Lower lobe of right lung (tissue), 2 donors: ENCODE data around the gene SCRN1. TPM values are rescaled to one million over a fixed set of nuclear protein-coding genes. Genes with fewer than 3 reads are reported as not detected.

Experiments
- ATAC-seq, 2 donors: fragments of 200-7000 bp; cut with Tn5 transposase; one replicate each; pipeline ENCODE4 v1.9.1; 2020 to 2022; ENCODE audit warnings: mild to moderate bottlenecking in 2 of 2, moderate library complexity in 2 of 2
- DNase-seq: peaks from one replicate; pipeline ENCODE4 v3.0.0-alpha.2; 2020
- H3K27ac ChIP-seq: fragments of 200-600 bp; one replicate; pipeline ENCODE4 v1.8.0; 2022
- H3K27me3 ChIP-seq: fragments of 200-600 bp; one replicate; pipeline ENCODE4 v1.8.0; 2022; ENCODE audit warnings: low read depth
- H3K36me3 ChIP-seq: fragments of 200-600 bp; one replicate; pipeline ENCODE4 v1.8.0; 2022; ENCODE audit warnings: mild to moderate bottlenecking
- H3K4me1 ChIP-seq: fragments of 200-600 bp; one replicate; pipeline ENCODE4 v1.8.0; 2022
- H3K4me3 ChIP-seq: fragments of 200-600 bp; one replicate; pipeline ENCODE4 v1.8.0; 2022; ENCODE audit warnings: mild to moderate bottlenecking
- H3K9me3 ChIP-seq: fragments of 200-600 bp; one replicate; pipeline ENCODE4 v1.8.0; 2022
- intact Hi-C: fragments of 100-400 bp; cut with DNase I; formaldehyde crosslinking; loops from one replicate; pipeline ENCODE4 v1.11.0; 2022
- total RNA-seq: library from RNA; stranded (reverse); fragmentation: NEBNext Ultra II Directional; extraction: Animal tissue kit (Norgen Biotek cat#: 25700); gene quantifications from one replicate; pipeline ENCODE4 v1.2.1, GENCODE V29; 2021
- TF ChIP-seq, protein P1 (sequence below): fragments of 200-600 bp; IDR thresholded peaks from one replicate; pipeline ENCODE4 v1.8.0; 2022; ENCODE audit warnings: antibody characterized with exemption, mild to moderate bottlenecking
- donor health status: DM: no; HTN: yes; CAD: no; lungs with severe emphysema.

SCRN1 gene
- total RNA-seq, 1 donor from 2014 or later: 28.2 TPM

DNA sequence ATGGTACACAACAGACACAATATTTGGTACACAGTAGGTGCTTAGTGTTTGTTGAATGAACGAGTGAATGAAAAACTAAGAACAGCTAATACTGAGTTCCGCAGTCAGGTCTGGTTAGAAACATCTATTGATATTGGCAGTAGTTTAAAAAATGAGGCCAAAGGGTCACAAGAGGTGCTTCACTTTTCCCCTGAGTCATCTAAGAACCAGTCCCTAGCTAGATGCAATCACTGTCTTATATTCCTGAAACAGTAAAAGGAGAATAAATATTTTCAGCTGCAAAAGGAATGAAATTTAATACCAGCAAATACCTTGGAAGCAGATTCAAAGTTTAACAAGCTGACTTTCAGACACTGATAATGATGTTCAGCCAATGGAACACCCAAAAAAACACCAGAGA, 54.5 kb downstream of the SCRN1 start:
- no peak overlapping the region for H3K4me3 ChIP-seq
- DNase-seq (no peak), ATAC-seq (no peak)
- intact Hi-C loops: no loop called here
- no peaks in the 10 kb centered on the region for H3K27me3 ChIP-seq
- peaks cover 63% of the 10 kb centered on the region for H3K36me3 ChIP-seq
- H3K9me3 ChIP-seq: no peaks in the 10 kb centered on the region
- no peak overlapping the region for H3K27ac ChIP-seq
- TF ChIP-seq, protein P1, sequence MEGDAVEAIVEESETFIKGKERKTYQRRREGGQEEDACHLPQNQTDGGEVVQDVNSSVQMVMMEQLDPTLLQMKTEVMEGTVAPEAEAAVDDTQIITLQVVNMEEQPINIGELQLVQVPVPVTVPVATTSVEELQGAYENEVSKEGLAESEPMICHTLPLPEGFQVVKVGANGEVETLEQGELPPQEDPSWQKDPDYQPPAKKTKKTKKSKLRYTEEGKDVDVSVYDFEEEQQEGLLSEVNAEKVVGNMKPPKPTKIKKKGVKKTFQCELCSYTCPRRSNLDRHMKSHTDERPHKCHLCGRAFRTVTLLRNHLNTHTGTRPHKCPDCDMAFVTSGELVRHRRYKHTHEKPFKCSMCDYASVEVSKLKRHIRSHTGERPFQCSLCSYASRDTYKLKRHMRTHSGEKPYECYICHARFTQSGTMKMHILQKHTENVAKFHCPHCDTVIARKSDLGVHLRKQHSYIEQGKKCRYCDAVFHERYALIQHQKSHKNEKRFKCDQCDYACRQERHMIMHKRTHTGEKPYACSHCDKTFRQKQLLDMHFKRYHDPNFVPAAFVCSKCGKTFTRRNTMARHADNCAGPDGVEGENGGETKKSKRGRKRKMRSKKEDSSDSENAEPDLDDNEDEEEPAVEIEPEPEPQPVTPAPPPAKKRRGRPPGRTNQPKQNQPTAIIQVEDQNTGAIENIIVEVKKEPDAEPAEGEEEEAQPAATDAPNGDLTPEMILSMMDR: no peak
- H3K4me1 ChIP-seq: no peaks in the 10 kb centered on the region

DNA sequence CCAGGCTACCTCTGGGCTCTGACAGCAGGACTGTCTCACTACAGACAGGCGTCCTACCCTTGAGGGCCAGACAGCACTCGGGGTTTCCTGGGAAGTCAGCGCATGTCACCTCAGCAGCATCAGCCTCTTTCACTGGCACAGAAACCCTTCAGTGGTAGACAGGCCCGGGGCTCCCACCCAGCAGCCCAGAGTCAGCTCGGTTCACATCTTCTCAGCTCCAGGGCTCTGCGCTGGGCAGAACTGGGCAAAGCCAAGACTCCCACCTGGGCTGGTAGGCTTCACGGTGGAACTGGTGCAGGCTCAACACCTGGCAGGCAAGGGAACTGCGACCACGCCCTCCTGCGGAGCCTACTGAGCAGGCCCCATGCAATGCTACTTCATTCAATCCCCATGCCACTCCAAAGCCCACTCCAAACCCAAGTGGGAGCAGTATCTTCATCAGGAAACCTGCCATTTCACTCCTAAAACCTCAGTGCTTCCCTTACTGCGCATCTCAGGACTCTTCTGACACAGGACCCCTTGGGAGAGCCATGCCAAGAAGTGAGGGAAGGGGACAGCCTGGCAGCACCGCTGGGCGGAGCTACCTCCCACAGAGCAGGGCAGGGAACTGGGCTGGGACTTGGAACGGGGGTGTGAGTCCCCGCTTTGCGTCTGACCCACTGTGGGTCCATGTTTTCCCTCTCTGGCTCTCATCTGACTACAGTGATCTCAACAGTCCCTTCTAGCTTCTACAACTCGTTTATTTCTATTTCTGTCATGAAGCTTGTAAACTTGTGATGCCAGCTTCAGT, 60.4 kb downstream of the SCRN1 start:
- no peak overlapping the region for H3K4me3 ChIP-seq
- DNase-seq (no peak), ATAC-seq (peak in 1 of 2 donors; percentile 36)
- H3K27ac ChIP-seq: no peak overlapping the region
- no peaks in the 10 kb centered on the region for H3K27me3 ChIP-seq
- TF ChIP-seq, protein P1: no peak
- H3K4me1 ChIP-seq: no peaks in the 10 kb centered on the region
- intact Hi-C loops: no loop called here
- peaks cover 21% of the 10 kb centered on the region for H3K36me3 ChIP-seq
- no peaks in the 10 kb centered on the region for H3K9me3 ChIP-seq

DNA sequence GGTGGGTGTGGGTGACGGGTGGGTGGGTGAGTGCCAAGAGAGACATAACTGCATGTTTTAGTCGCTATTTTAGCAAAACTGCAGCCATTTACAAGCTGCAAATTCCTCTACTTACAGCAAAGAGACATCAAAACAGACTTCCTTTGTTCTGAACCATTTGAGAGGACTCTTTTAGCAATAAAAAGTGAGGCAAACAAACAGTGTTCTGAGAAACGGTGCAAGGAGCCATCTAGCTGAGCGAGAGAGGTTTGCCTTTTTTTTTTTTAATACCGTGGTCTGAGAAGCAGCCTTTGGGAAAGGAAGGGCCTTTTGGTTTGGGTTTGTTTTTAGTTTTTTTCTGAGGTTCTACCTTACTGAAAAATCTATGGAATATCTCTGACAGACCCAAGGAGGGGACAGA, 62.9 kb downstream of the SCRN1 start:
- Histone ChIP-seq H3K27ac (no peak overlapping the region), H3K27me3 (no peaks in the 10 kb centered on the region), H3K36me3 (peaks cover 37% of the 10 kb centered on the region), H3K9me3 (no peaks in the 10 kb centered on the region), H3K4me1 (no peaks in the 10 kb centered on the region), H3K4me3 (no peak overlapping the region)
- TF ChIP-seq, protein P1: no peak
- ATAC-seq (no peak), DNase-seq (no peak)
- intact Hi-C loops: no loop called here

DNA sequence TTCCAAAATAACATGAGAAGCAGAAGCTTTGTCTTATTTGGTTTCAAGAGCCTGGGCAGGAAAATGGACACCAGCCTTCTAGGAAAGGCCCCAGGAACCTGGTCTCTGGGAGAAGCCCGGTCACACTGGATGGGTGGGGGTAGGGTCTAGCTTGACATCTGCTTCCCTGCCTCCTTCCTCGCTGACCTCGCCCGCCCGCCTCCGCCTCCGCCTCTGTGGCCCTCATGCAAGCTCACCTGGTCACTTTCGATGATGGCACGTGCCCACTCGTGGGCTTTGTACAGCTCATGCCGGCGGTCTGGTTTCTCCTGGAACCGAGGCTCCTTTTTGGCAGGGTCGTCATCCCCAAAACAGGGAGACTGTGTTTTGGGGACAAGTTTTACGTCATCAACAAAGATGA, 63.4 kb downstream of the SCRN1 start:
- H3K27ac ChIP-seq: no peak overlapping the region
- ATAC-seq: no peak
- DNase-seq: no peak
- H3K4me3 ChIP-seq: no peak overlapping the region
- intact Hi-C loops: no loop called here
- H3K36me3 ChIP-seq: peaks cover 37% of the 10 kb centered on the region
- TF ChIP-seq, protein P1: no peak
- no peaks in the 10 kb centered on the region for H3K9me3 ChIP-seq
- no peaks in the 10 kb centered on the region for H3K27me3 ChIP-seq
- H3K4me1 ChIP-seq: no peaks in the 10 kb centered on the region

DNA sequence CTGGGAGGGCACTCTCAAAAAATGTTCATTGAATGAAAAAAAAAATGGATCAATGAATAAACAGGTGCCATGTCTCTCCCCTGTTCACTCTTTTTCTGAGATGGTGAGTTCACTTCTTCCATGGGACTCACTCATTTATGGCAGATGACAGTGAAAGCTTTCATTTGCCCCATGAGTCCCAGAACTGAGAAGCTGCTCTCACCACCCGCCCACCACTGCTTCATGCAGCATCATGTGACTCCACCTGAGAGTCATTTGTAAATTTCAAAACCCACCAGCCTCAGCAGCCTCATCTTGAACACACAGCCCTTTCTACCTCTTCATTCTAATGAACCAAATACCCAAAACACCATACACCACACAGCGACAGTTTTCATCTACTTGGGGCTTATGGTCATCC, 64.9 kb downstream of the SCRN1 start:
- DNase-seq (no peak), ATAC-seq (no peak)
- no peaks in the 10 kb centered on the region for H3K27me3 ChIP-seq
- H3K27ac ChIP-seq: no peak overlapping the region
- H3K36me3 ChIP-seq: peaks cover 40% of the 10 kb centered on the region
- H3K9me3 ChIP-seq: no peaks in the 10 kb centered on the region
- intact Hi-C loops: no loop called here
- TF ChIP-seq, protein P1: no peak
- no peak overlapping the region for H3K4me3 ChIP-seq
- H3K4me1 ChIP-seq: no peaks in the 10 kb centered on the region
